Progenitor cell of endocrine pancreas (in vitro differentiated cells): Measurements from ENCODE around the gene ZIM2. TPM values are rescaled to one million over a fixed set of nuclear protein-coding genes. Genes with fewer than 3 reads are reported as not detected.

Experiments used
- DNase-seq: peaks from one replicate; pipeline ENCODE4 v3.0.0; 2021; ENCODE audit warnings: low spot score; ENCODE audit not compliant: unreplicated experiment
- H3K27ac Mint-ChIP-seq: 2 replicates; pipeline ENCODE4 v1.8.0; 2021; ENCODE audit warnings: mild to moderate bottlenecking, moderate library complexity, mixed read lengths
- H3K27me3 Mint-ChIP-seq: 2 replicates; pipeline ENCODE4 v1.8.0; 2021; ENCODE audit warnings: mixed read lengths
- H3K36me3 Mint-ChIP-seq: 2 replicates; pipeline ENCODE4 v1.8.0; 2022; ENCODE audit warnings: mixed read lengths; ENCODE audit not compliant: insufficient read depth
- H3K4me1 Mint-ChIP-seq: 2 replicates; pipeline ENCODE4 v1.8.0; 2021; ENCODE audit warnings: low read depth, mixed read lengths
- H3K4me3 Mint-ChIP-seq: 2 replicates; pipeline ENCODE4 v1.8.0; 2021; ENCODE audit warnings: low read depth, mild to moderate bottlenecking, moderate library complexity, mixed read lengths
- H3K9me3 Mint-ChIP-seq: 2 replicates; pipeline ENCODE4 v1.8.0; 2021; ENCODE audit warnings: low read depth, mixed read lengths
- CTCF ChIP-seq: fragments of 200-600 bp; sonication (generic); IDR thresholded peaks from one replicate; pipeline ENCODE4 v1.5.0; 2021; ENCODE audit warnings: antibody characterized with exemption, mild to moderate bottlenecking; ENCODE audit not compliant: unreplicated experiment
- total RNA-seq: library from RNA; stranded (reverse); gene quantifications from 2 replicates; pipeline ENCODE4 v1.2.1, GENCODE V29; 2021

ZIM2 gene
- total RNA-seq, 1 donor from 2014 or later, result not detected

- no peak overlapping the region for H3K4me3 Mint-ChIP-seq
- no peaks in the 10 kb centered on the region for H3K27me3 Mint-ChIP-seq
- H3K4me1 Mint-ChIP-seq, result no peaks in the 10 kb centered on the region
- DNase-seq, result no peak
- H3K27ac Mint-ChIP-seq, result no peak overlapping the region
- peaks cover 74% of the 10 kb centered on the region for H3K9me3 Mint-ChIP-seq
- peaks cover 1% of the 10 kb centered on the region for H3K36me3 Mint-ChIP-seq
- TF ChIP-seq CTCF, result no peak
These were observed 31.7 kb downstream of the ZIM2 start for GRCh38 chr19:56808717-56809392.

GRCh38 chr19:56806639-56807038, 33.9 kb downstream of the ZIM2 start:
- no peaks in the 10 kb centered on the region for H3K27me3 Mint-ChIP-seq
- no peak overlapping the region for H3K4me3 Mint-ChIP-seq
- peaks cover 66% of the 10 kb centered on the region for H3K9me3 Mint-ChIP-seq
- H3K36me3 Mint-ChIP-seq, result peaks cover 1% of the 10 kb centered on the region
- no peaks in the 10 kb centered on the region for H3K4me1 Mint-ChIP-seq
- no peak for TF ChIP-seq CTCF
- no peak for DNase-seq
- no peak overlapping the region for H3K27ac Mint-ChIP-seq

- no peak for TF ChIP-seq CTCF
- H3K4me1 Mint-ChIP-seq, result no peaks in the 10 kb centered on the region
- no peak overlapping the region for H3K4me3 Mint-ChIP-seq
- peaks cover 78% of the 10 kb centered on the region for H3K9me3 Mint-ChIP-seq
- no peaks in the 10 kb centered on the region for H3K36me3 Mint-ChIP-seq
- no peaks in the 10 kb centered on the region for H3K27me3 Mint-ChIP-seq
- no peak for DNase-seq
- H3K27ac Mint-ChIP-seq, result no peak overlapping the region
These were observed 62.2 kb downstream of the ZIM2 start for GRCh38 chr19:56778351-56778750.

- no peak overlapping the region for H3K27ac Mint-ChIP-seq
- H3K36me3 Mint-ChIP-seq, result peaks cover 1% of the 10 kb centered on the region
- peaks cover 44% of the 10 kb centered on the region for H3K9me3 Mint-ChIP-seq
- H3K4me3 Mint-ChIP-seq, result no peak overlapping the region
- H3K4me1 Mint-ChIP-seq, result no peaks in the 10 kb centered on the region
- no peak for TF ChIP-seq CTCF
- no peaks in the 10 kb centered on the region for H3K27me3 Mint-ChIP-seq
- DNase-seq, result no peak
These were observed 70.9 kb downstream of the ZIM2 start for GRCh38 chr19:56769650-56770049.

GRCh38 chr19:56765137-56765536, 75.4 kb downstream of the ZIM2 start:
- Mint-ChIP-seq H3K4me1 (no peaks in the 10 kb centered on the region), H3K36me3 (peaks cover 3% of the 10 kb centered on the region), H3K4me3 (no peak overlapping the region), H3K27me3 (no peaks in the 10 kb centered on the region), H3K9me3 (peaks cover 51% of the 10 kb centered on the region), H3K27ac (no peak overlapping the region)
- DNase-seq, result no peak
- no peak for TF ChIP-seq CTCF
